Spleen (tissue), 11 donors: ENCODE data around the gene MUSTN1. TPM values are rescaled to one million over a fixed set of nuclear protein-coding genes. Genes with fewer than 3 reads are reported as not detected.
A peak's percentile ranks its signal among the peaks of the same experiment; 100 is the strongest.

Source experiments
- DNase-seq: peaks from one replicate; pipeline ENCODE4 v3.0.0-alpha.2; 2020
- H3K27ac ChIP-seq, 8 donors: fragments of 200-600 bp; sonication (generic) in 7 of 8; 1 replicate in 4 of 8; 2 replicates in 4 of 8; pipeline versions ENCODE4 v1.5.0 to v1.8.0; 2016 to 2021; ENCODE audit warnings: inconsistent platforms in 4 of 8, mild to moderate bottlenecking in 4 of 8, moderate library complexity in 1 of 8
- H3K27me3 ChIP-seq, 7 donors: fragments of 200-600 bp; sonication (generic) in 6 of 7; replicated peaks in 1 of 7; 1 replicate in 4 of 7; 2 replicates in 3 of 7; pipeline versions ENCODE4 v1.5.0 to v1.8.0; 2016 to 2021; ENCODE audit warnings: inconsistent platforms in 3 of 7, mild to moderate bottlenecking in 1 of 7
- H3K36me3 ChIP-seq, 6 donors: fragments of 200-600 bp; sonication (generic) in 5 of 6; 1 replicate in 4 of 6; 2 replicates in 2 of 6; pipeline versions ENCODE4 v1.5.0 to v1.8.0; 2016 to 2021; ENCODE audit warnings: inconsistent platforms in 2 of 6
- H3K4me1 ChIP-seq, 6 donors: fragments of 200-600 bp; sonication (generic) in 5 of 6; 1 replicate in 3 of 6; 2 replicates in 3 of 6; pipeline versions ENCODE4 v1.5.0 to v1.8.0; 2016 to 2021; ENCODE audit warnings: inconsistent platforms in 3 of 6
- H3K4me3 ChIP-seq, 8 donors: fragments of 200-600 bp; sonication (generic) in 7 of 8; 1 replicate in 4 of 8; 2 replicates in 4 of 8; pipeline versions ENCODE4 v1.5.0 to v1.8.0; 2016 to 2021; ENCODE audit warnings: inconsistent platforms in 4 of 8, mild to moderate bottlenecking in 4 of 8, moderate library complexity in 2 of 8
- H3K9me3 ChIP-seq, 8 donors: fragments of 200-600 bp; sonication (generic) in 7 of 8; 1 replicate in 4 of 8; 2 replicates in 4 of 8; pipeline versions ENCODE4 v1.5.0 to v1.8.0; 2016 to 2021; ENCODE audit warnings: inconsistent platforms in 4 of 8
- CTCF ChIP-seq, 11 experiments: fragments of 200-600 bp in 7 of 11; fragments of 450-650 bp in 4 of 11; sonication (generic) in 4 of 11; IDR thresholded peaks in 8 of 11; conservative IDR thresholded peaks in 3 of 11; 1 replicate in 7 of 11; 2 replicates in 4 of 11; pipeline versions ENCODE4 v1.4.0 to v1.8.0; 2016 to 2021; ENCODE audit warnings: antibody characterized with exemption in 11 of 11, inconsistent platforms in 4 of 11, mild to moderate bottlenecking in 1 of 11
- POLR2A ChIP-seq, 3 donors: fragments of 450-650 bp; IDR thresholded peaks; one replicate each; pipeline ENCODE4 v1.5.1; 2017; ENCODE audit warnings: antibody characterized with exemption in 3 of 3, mild to moderate bottlenecking in 1 of 3
- POLR2AphosphoS5 ChIP-seq, 3 donors: sonication (generic); formaldehyde crosslinking; IDR thresholded peaks; one replicate each; pipeline ENCODE4 v1.5.1; 2017; ENCODE audit warnings: antibody characterized with exemption in 3 of 3
- WGBS, 5 donors: extraction: QIAGEN DNeasy Blood & Tissue Kit in 3 of 5; methylation state at CpG; one replicate each; pipeline versions ENCODE4 v1.1.5 to v1.1.7; 2013 to 2018; 5-methylcytosine and 5-hydroxymethylcytosine counted together
- intact Hi-C: fragments of 100-400 bp; cut with DNase I; formaldehyde crosslinking; loops from one replicate; pipeline ENCODE4 v1.15.0; 2023; ENCODE audit warnings: low total_unique reads
- polyA plus RNA-seq, 3 donors: library from polyadenylated mRNA; stranded (reverse); fragments of 200-250 nt; gene quantifications; one replicate each; pipeline ENCODE4 v1.2.1, GENCODE V29; 2013
- total RNA-seq, 7 donors: library from RNA; depleted of rRNA in 3 of 7; stranded (reverse); fragments of >200 nt in 3 of 7; fragmentation: NEBNext Ultra II Directional in 4 of 7; extraction: Animal tissue kit (Norgen Biotek cat#: 25700) in 4 of 7; gene quantifications; one replicate each; pipeline versions ENCODE4 v1.1.0 to v1.2.1, GENCODE V29; 2016 to 2021
- donor health status: healthy with polysubstance abuse.
- donor health status: DM: no; HTN: no; CAD: no; lungs with moderate emphysema.
- donor health status: DM: no; HTN: no; CAD: no.
- donor health status: Bipolar disorder and iron deficiency.
- donor health status: healthy.
- donor health status: DM: no; HTN: no; CAD: no.
- donor health status: DM: yes; HTN: yes; CAD: no.

MUSTN1 gene
- total and polyA plus RNA-seq, 10 donors, result 2.5 to 17.8 (median 5.4) TPM; not detected in 2

DNA sequence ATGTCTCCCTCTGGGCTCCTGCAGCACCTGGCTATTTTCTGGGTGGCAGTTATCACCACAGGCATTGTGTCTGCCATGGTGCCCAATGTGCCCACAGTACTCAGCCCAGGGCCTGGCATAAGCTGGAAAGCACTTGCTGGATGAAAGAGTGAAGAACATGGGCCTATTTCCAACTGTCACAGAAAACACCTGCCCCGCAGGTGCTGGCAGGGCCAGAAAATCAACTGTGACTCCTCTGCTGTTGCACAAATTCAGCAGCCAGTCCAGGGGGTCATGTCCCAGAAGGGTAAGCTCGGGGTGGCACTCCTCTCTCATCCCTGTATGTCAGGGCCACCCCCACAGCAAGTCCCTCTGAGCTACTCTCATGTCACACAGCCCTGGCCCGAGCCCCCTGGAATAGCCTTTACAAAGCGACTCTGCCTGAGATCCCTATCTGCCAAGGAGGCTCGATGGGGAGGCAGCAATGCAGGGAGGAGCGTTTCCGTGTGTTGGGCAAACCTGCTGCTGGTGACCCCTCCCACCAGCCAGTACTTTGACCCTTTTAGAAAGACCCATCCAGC is 23.3 kb downstream of the MUSTN1 start:
- Histone ChIP-seq H3K4me1 (no peaks in the 10 kb centered on the region), H3K36me3 (peaks cover 0 to 8% (median 0%) of the 10 kb centered on the region in 6 donors), H3K4me3 (no peak overlapping the region), H3K27ac (no peak overlapping the region), H3K9me3 (no peaks in the 10 kb centered on the region), H3K27me3 (no peaks in the 10 kb centered on the region)
- intact Hi-C loops, result no loop called here
- TF ChIP-seq CTCF (IDR thresholded peaks at IDR 0.05 in 8 of 11, conservative IDR thresholded peaks at IDR 0.05 in 3 of 11) (no peak), POLR2A (IDR thresholded peaks at IDR 0.05) (no peak), POLR2AphosphoS5 (IDR thresholded peaks at IDR 0.05) (no peak)
- 80 to 88% (median 86%) methylated on average over 7 of the region's 7 CpGs for WGBS, 5 donors
- DNase-seq, result no peak

DNA sequence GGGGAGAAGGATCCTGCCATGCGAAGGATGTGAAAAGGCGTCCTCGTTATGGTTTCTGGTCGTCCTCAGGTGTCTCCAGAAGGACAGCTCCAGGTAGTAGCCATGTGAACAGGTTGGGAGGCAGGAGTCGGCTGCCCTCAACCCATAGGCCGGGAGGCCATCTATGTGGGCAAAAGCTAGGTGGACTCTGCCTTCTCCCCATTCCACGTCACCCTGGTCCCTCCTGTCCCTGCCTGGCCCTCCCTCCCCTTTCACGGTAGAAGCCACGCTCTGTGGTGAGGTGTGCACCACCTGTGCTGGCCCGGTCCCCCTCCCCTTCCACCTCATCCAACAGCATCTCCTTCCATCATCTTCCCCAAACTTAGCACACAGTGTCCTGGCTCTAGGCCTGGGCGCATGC is 23.9 kb downstream of the MUSTN1 start:
- Histone ChIP-seq H3K27ac (no peak overlapping the region), H3K4me1 (no peaks in the 10 kb centered on the region), H3K9me3 (no peaks in the 10 kb centered on the region), H3K27me3 (no peaks in the 10 kb centered on the region), H3K4me3 (no peak overlapping the region), H3K36me3 (peaks cover 0 to 5% (median 0%) of the 10 kb centered on the region in 6 donors)
- peak in 1 of 3 donors; percentile 22 for TF ChIP-seq POLR2AphosphoS5 (IDR thresholded peaks at IDR 0.05)
- TF ChIP-seq POLR2A (IDR thresholded peaks at IDR 0.05), result no peak
- TF ChIP-seq CTCF (IDR thresholded peaks at IDR 0.05 in 8 of 11, conservative IDR thresholded peaks at IDR 0.05 in 3 of 11), result no peak
- intact Hi-C loops, result no loop called here
- 88 to 96% (median 92%) methylated on average over 8 to 11 of the region's 11 CpGs for WGBS, 5 donors
- no peak for DNase-seq

GRCh38 chr3:52809662-52810377 is 25.0 kb downstream of the MUSTN1 start:
- Histone ChIP-seq H3K4me1 (no peaks in the 10 kb centered on the region), H3K9me3 (no peaks in the 10 kb centered on the region), H3K4me3 (no peak overlapping the region), H3K36me3 (peaks cover 0 to 5% (median 0%) of the 10 kb centered on the region in 6 donors), H3K27me3 (no peaks in the 10 kb centered on the region), H3K27ac (no peak overlapping the region)
- intact Hi-C loops, result no loop called here
- no peak for DNase-seq
- no peak for TF ChIP-seq CTCF (IDR thresholded peaks at IDR 0.05 in 8 of 11, conservative IDR thresholded peaks at IDR 0.05 in 3 of 11)
- TF ChIP-seq POLR2AphosphoS5 (IDR thresholded peaks at IDR 0.05), result no peak
- no peak for TF ChIP-seq POLR2A (IDR thresholded peaks at IDR 0.05)
- WGBS, 5 donors, result 31 to 39% (median 33%) methylated on average over 6 to 7 of the region's 7 CpGs

- TF ChIP-seq CTCF (IDR thresholded peaks at IDR 0.05 in 8 of 11, conservative IDR thresholded peaks at IDR 0.05 in 3 of 11) (no peak), POLR2AphosphoS5 (IDR thresholded peaks at IDR 0.05) (no peak), POLR2A (IDR thresholded peaks at IDR 0.05) (no peak)
- no peaks in the 10 kb centered on the region for H3K4me1 ChIP-seq
- H3K27me3 ChIP-seq, result no peaks in the 10 kb centered on the region
- intact Hi-C loops, result no loop called here
- H3K36me3 ChIP-seq, result peaks cover 0 to 5% (median 0%) of the 10 kb centered on the region in 6 donors
- H3K9me3 ChIP-seq, result no peaks in the 10 kb centered on the region
- no peak overlapping the region for H3K4me3 ChIP-seq
- no peak for DNase-seq
- no peak overlapping the region for H3K27ac ChIP-seq
- 70 to 88% (median 83%) methylated on average over 2 of the region's 2 CpGs for WGBS, 5 donors
Measured at GRCh38 chr3:52809149-52809548, 25.7 kb downstream of the MUSTN1 start.
